GM12874 (cell line): ENCODE results near the gene KCNAB2.

Source experiments
- TF ChIP-seq, protein P1 (sequence below): IDR thresholded peaks from 2 replicates; pipeline ENCODE4 v1.5.1; 2011; ENCODE audit warnings: low read depth, mild to moderate bottlenecking, control low read depth, low read length, moderate library complexity; ENCODE audit not compliant: insufficient read depth

The KCNAB2 gene

GRCh38 chr1:6145864-6146410 is 100.2 kb downstream of the KCNAB2 start:
- TF ChIP-seq, protein P1, sequence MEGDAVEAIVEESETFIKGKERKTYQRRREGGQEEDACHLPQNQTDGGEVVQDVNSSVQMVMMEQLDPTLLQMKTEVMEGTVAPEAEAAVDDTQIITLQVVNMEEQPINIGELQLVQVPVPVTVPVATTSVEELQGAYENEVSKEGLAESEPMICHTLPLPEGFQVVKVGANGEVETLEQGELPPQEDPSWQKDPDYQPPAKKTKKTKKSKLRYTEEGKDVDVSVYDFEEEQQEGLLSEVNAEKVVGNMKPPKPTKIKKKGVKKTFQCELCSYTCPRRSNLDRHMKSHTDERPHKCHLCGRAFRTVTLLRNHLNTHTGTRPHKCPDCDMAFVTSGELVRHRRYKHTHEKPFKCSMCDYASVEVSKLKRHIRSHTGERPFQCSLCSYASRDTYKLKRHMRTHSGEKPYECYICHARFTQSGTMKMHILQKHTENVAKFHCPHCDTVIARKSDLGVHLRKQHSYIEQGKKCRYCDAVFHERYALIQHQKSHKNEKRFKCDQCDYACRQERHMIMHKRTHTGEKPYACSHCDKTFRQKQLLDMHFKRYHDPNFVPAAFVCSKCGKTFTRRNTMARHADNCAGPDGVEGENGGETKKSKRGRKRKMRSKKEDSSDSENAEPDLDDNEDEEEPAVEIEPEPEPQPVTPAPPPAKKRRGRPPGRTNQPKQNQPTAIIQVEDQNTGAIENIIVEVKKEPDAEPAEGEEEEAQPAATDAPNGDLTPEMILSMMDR: no peak

GRCh38 chr1:6148497-6149241 is 103.0 kb downstream of the KCNAB2 start:
- TF ChIP-seq, protein P1: no peak

GRCh38 chr1:6149597-6149996 is 103.9 kb downstream of the KCNAB2 start:
- TF ChIP-seq, protein P1: no peak

- TF ChIP-seq, protein P1: no peak
These were observed 104.6 kb downstream of the KCNAB2 start for GRCh38 chr1:6150006-6150938.
